ENCODE results near the gene UGCG. TPM values are rescaled to one million over a fixed set of nuclear protein-coding genes. Genes with fewer than 3 reads are reported as not detected.
"Not testable (repeated sequence)": the region's sequence is repeated elsewhere in the genome, so short reads cannot be mapped to it uniquely, and the experiment has no call there.

UGCG gene
- total RNA-seq, 1 donor from 2014 or later: 69.2 TPM

- DNase-seq (ENCODE audit: extremely low read depth, low read depth, low spot score): no peak
These were observed 6.3 kb upstream of the UGCG start for GRCh38 chr9:111890334-111890733.

DNA sequence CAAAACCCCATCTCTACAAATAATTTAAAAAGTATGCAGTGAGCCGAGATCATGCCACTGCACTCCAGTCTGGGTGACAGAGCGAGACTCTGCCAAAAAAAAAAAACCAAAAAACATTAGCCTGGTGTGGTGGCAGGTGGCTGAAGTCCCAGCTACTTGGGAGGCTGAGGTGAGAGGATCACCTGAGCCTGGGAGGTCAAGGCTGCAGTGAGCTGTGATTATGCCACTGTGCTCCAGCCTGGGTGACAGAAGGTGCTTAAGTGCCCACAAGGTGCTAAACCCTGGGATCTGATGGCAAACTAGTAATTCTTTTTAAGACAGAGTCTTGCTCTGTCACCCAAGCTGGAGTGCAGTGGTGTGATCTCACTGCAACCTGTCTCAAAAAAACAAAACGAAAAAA is 5.7 kb upstream of the UGCG start:
- DNase-seq (ENCODE audit: extremely low read depth, low read depth, low spot score): not testable (repeated sequence)

DNA sequence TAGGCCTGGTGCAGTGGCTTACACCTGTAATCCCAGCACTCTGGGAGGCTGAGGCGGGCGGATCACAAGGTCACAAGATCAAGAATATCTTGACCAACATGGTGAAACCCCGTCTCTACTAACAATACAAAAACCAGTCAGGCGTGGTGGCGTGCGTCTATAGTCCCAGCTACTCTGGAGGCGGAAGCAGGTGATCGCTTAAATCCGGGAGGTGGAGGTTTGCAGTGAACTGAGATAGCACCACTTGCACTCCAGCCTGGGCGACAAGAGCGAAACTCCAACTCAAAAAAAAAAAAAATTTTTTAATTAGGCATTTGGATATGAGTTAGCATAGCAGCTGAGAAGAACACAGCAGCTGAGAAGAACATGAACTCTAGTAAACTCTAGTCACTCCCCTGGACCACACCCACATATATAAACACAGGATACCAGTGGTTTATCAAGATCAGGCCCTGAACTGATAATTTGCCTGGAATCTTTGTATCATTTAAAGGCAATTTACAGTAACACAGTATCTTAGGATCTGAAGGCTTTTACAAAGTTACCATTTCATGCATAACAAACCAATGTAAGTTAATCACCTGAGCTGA is 4.6 kb upstream of the UGCG start:
- DNase-seq (ENCODE audit: extremely low read depth, low read depth, low spot score): no peak

GRCh38 chr9:111896942-111897600 is 457 bp downstream of the UGCG start:
- DNase-seq (ENCODE audit: extremely low read depth, low read depth, low spot score): no peak

GRCh38 chr9:111897601-111898137 is 1.1 kb downstream of the UGCG start:
- no peak for DNase-seq (ENCODE audit: extremely low read depth, low read depth, low spot score)

DNA sequence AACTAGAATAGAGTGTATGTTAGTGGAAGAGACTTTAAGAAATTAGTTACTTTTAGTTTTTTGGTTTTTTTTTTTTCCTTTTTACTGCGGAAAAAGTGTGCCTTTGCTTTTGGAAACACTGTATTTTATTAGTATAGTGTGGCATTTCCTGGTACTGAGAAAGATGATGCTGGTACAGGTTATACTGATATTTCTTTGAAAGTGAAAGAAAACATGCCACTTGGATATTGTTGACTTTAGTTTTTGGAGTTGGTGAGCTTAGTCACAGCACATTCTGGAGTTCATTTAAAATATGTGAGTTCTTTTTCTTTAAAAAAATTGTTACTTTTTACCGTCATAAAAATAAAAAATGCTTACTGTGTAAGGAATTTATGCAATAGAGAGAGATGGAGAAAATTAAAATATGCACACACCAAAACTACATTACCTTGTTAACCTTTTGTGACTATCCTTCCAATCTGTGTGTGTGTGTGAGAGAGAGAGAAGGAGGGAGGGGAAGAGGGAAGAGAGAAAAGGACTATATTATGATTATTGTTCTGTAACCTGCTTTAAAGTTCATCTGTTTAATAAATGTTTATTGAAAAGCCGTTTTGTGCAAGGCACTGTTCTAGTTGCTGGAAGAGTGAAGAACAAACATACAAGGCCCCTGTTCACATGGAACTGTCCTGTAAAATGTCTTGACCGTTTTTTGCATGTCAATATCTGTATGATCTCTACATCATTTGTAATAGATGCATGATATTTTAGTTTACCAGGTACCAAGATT is 1.9 kb downstream of the UGCG start:
- no peak for DNase-seq (ENCODE audit: extremely low read depth, low read depth, low spot score)

DNA sequence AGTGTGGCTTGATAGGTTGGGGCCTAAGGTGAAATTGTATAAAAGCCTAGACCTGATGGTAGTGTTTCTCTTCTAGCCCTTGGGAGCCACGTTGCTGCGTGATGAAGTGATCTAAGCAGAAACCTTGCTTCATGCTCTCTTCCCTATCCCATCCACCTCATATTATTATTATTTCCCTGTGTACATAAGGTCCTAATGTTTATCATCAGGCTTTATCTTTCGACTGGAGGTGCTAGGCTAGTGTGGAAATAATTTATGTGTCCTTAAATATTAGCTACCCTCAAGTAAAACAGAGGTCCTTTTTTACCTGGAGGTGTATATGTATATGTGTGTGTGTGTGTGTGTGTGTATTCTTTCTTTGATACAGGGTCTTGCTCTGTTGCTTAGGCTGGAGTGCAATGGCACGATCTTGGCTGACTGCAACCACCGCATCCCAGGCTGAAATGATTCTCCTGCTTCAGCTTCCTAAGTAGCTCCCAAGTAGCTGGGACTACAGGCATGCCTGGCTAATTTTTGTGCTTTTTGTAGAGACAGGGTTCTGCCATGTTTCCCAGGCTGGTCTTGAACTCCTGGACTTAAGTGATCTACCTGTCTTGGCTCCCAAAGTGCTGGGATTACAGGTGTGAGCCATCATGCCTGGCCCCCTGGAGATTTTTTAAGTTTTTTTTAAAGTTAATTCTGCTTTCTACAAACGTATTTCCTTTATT is 3.7 kb downstream of the UGCG start:
- DNase-seq (ENCODE audit: extremely low read depth, low read depth, low spot score): no peak

- no peak for DNase-seq (ENCODE audit: extremely low read depth, low read depth, low spot score)
These were observed 4.4 kb downstream of the UGCG start for GRCh38 chr9:111900858-111901612.

DNA sequence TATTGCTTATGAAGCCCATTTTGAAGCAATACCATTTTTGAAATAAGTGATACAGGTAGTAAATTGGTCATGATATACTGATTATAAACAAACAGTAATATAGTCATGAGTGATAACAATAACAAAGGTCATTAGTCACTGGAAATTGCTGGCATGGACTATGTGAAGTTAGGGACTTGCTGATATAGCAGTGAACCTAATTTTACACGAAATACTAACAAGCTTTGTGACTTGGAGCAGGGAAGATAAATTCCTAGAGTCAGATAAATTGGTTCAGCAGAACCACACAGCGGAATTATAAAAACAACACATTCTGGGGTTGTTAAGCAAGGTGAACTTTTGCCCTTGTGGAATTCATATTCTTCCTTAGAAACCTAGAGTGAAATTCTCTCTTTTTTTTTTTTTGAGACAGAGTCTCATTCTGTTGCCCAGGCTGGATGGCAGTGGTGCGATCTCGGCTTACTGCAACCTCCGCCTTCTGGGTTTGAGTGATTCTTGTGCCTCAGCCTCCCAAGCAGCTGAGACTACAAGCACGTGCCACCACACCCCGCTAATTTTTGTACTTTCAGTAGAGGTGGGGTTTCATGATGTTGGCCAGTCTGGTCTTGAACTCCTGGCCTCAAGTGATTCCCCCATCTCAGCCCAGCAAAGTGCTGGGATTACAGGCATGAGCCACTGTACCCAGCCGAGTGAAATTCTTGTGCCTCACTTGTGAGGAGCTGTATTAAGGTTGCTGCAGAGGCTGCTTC is 6.0 kb downstream of the UGCG start:
- no peak for DNase-seq (ENCODE audit: extremely low read depth, low read depth, low spot score)

DNA sequence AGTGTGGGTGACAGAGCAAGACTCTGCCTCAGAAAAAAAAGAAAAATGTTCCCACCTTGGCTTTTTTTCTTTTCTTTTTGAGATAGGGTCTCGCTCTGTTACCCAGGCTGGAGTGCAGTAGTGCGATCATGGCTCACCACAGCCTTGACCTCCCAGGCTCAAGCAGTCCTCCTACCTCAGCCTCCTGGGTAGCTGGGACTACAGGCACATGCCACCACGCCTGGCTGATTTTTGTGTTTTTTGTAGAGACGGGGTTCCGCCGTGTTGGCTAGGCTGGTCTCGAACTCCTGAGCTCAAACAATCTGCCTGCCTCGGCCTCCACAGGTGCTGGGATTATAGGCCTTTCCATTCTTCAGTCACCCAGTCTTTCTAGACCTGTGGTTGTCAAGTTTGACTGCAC is 6.9 kb downstream of the UGCG start:
- DNase-seq (ENCODE audit: extremely low read depth, low read depth, low spot score): not testable (repeated sequence)

GRCh38 chr9:111904026-111904425 is 7.4 kb downstream of the UGCG start:
- no peak for DNase-seq (ENCODE audit: extremely low read depth, low read depth, low spot score)

DNA sequence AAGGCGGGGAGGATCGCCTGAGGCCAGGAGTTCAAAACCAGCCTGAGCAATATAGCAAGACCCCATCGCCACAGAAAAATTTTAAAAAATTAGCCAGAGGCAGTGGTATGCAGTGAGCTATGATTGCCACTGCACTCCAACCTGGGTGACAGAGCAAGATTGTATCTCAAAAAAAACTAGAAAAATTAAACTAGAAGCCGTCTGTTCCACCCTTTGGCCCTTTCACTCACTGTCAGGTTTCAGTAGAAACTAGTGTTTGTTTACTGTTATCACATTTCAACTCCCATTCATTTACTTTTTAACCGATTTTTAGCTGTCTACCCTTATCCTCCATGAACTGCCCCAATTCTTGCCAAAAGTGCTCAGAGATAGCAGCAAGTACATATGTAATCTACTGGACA is 8.3 kb downstream of the UGCG start:
- DNase-seq (ENCODE audit: extremely low read depth, low read depth, low spot score): no peak

DNA sequence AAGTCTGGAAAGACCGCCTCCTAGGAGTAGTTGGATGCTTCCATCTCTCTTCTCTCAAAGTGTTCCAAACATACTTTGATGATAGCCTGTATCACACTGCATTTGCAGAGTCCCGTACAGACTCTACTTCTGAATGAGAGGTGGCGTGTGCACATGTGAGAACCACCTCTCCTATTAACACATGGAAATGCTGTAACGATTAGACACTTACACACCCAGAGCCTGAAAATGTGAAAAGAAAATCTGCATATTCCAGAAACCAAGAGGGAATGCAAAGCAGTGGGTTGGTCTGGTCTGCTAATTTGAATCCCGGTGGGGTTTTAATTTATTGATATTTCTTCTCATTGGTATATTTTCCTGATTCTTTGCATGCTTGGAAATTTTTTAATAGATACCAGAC is 10.5 kb downstream of the UGCG start:
- DNase-seq (ENCODE audit: extremely low read depth, low read depth, low spot score): no peak

GRCh38 chr9:111909444-111909843 is 12.8 kb downstream of the UGCG start:
- DNase-seq (ENCODE audit: extremely low read depth, low read depth, low spot score): no peak

DNA sequence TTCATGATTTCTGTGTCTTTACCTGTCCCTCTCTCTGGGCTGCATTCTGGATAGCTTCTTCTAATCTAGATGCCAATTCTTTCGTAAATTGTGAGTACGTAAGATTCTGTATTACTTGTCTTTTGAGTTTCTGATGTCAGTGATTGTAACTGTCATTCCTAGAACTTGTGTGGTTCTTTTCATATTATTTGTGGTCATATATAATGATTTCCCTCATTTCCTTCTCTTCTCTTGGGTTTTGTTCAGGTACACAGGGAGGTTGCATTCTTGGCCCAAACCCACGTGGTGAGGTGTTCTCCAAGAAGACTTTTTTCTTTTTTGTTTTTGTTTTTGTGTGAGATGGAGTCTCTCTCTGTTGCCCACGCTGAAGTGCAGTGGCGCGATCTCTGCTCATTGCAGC is 13.8 kb downstream of the UGCG start:
- DNase-seq (ENCODE audit: extremely low read depth, low read depth, low spot score): no peak

DNA sequence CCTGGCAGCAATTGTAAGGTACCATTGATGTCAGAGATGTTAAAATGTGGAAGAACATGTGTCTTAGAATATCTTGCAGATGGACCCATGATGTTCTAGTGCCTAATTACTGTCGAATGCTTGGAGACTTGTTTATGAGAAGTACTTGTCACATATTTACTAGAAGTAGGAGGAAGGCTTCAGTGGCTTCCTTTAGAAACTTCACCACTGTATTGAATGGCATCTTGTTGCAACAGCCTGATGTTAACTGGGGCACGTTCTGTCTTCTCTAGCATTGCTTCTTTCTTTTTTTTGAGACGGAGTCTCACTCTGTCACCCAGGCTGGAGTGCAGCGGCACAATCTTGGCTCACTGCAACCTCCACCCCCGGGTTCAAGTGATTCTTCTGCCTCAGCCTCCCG is 16.5 kb downstream of the UGCG start:
- no peak for DNase-seq (ENCODE audit: extremely low read depth, low read depth, low spot score)

- no peak for DNase-seq (ENCODE audit: extremely low read depth, low read depth, low spot score)
These were observed 18.3 kb downstream of the UGCG start for GRCh38 chr9:111914749-111915424.

DNA sequence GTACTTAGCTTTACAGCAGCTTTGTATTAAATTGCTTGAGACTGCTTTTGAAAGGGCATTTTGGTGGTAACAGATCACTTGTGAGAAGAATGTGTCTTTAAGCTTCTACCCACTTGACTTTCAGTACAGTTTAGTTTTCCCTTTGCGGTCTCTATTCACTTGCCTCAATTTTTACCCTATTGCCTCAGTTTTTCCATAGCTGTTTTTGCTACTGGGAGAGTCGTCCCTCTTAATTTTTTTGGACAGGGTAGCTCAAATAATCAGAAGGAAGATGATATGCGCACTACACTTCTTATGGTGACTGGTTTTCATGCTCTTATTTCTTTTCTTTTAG is 18.8 kb downstream of the UGCG start:
- no peak for DNase-seq (ENCODE audit: extremely low read depth, low read depth, low spot score)

DNA sequence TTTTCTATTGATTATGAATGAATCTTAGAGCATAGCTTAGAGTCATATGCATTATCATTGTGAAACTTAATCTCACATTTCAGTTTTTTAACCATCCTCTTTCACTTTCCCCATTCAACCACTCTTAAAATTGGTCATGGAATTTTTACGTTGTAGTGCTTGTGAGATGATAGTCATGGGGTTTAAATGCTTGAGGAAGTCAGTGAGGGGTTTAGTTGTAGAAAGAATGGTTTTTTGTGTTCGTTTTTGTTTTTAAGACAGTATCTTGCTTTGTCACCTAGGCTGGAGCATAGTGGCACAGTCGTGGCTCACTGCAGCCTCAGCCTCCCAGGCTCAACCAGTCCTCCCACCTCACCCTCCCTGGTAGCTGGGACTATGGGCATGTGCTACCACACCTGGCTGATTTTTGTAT is 19.6 kb downstream of the UGCG start:
- no peak for DNase-seq (ENCODE audit: extremely low read depth, low read depth, low spot score)
